Vagina (tissue), 2 donors: ENCODE measurements around the gene CR1L.

ENCODE experiments used
- POLR2AphosphoS5 ChIP-seq, 2 donors: sonication (generic); formaldehyde crosslinking; IDR thresholded peaks; one replicate each; pipeline ENCODE4 v1.9.0; 2017; ENCODE audit warnings: antibody characterized with exemption in 2 of 2, mild to moderate bottlenecking in 2 of 2, low read depth in 1 of 2; ENCODE audit not compliant: insufficient read depth in 1 of 2
- TF ChIP-seq, protein P1 (sequence below), 3 experiments: fragments of 450-650 bp in 2 of 3; fragments of 200-600 bp in 1 of 3; sonication (generic) in 1 of 3; IDR thresholded peaks; one replicate each; pipeline ENCODE4 v1.5.1; 2017 to 2019; ENCODE audit warnings: antibody characterized with exemption in 3 of 3, mild to moderate bottlenecking in 2 of 3, moderate library complexity in 2 of 3

DNA sequence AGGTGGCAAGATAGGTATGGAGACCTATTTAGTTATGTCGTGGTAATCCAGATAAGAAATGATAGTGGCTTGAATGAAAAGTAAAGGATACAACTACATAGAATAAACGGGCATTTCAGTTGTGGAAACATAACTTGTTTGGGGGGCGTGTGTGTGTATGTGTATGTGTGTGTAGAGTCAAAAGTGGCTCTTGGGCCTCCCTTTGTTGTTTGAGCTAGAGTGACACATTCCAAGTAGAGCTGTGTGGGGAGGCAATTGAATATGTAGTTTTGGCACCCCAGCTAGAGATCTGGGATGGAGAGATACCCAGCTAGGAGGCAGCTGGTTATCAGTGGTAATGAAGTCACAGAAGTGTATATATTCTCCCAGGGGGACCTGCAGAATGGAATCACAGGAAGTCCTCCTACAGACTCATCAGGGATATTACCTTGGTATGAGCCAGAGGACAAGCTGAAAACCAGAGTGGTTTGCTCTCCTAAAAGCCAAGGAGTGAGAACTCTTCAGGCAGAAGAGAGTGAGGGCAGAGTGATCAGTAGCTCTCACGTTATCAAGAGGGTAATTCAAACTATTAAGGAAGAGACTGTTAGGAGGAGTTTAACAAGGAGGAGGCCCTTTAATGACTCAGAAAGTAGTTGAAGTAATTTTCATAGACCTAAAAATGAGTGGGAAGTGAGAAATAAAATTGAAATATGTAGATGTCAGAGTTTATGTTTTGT is 5.1 kb downstream of the CR1L start:
- TF ChIP-seq POLR2AphosphoS5 (IDR thresholded peaks at IDR 0.05; ENCODE audit: insufficient read depth in 1 of 2, low read depth in 1 of 2): no peak
- TF ChIP-seq, protein P1, sequence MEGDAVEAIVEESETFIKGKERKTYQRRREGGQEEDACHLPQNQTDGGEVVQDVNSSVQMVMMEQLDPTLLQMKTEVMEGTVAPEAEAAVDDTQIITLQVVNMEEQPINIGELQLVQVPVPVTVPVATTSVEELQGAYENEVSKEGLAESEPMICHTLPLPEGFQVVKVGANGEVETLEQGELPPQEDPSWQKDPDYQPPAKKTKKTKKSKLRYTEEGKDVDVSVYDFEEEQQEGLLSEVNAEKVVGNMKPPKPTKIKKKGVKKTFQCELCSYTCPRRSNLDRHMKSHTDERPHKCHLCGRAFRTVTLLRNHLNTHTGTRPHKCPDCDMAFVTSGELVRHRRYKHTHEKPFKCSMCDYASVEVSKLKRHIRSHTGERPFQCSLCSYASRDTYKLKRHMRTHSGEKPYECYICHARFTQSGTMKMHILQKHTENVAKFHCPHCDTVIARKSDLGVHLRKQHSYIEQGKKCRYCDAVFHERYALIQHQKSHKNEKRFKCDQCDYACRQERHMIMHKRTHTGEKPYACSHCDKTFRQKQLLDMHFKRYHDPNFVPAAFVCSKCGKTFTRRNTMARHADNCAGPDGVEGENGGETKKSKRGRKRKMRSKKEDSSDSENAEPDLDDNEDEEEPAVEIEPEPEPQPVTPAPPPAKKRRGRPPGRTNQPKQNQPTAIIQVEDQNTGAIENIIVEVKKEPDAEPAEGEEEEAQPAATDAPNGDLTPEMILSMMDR (IDR thresholded peaks at IDR 0.05): no peak
